ENCODE measurements around the gene PPP1R14C. TPM values are rescaled to one million over a fixed set of nuclear protein-coding genes. Genes with fewer than 3 reads are reported as not detected.

The PPP1R14C gene
- total RNA-seq, 1 experiment from 2014 or later, result not detected

DNA sequence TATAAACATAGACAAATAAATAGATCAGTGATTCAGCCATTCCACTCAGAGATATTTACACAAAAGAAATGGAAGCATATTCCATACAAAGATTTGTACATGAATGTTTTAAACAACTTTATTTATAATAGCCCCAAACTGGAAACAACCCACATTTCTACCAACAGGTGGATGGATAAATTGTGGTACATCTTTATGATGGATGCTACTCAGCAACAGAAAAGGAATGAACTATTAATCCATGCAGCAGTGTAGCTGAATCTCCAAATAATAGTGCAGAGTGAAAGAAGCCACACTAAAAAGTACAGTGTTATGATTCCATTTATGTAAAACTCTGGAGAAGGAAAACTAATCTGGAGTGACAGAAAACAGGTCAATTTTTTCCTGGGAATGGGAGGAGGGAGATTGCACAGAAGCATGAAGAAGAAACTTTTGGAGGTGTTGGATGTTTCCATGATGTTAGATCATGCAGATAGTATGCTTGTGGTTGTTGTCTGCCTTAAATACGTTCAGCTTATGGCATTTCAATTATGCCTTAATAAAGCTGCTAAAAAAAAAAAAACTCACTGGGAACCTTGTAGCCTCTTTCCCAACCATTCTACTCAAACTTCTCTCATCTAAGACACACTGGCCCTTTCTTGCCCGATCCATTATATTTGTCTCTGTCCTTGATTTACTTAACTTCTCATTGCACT is 100.9 kb downstream of the PPP1R14C start:
- no peak for DNase-seq (ENCODE audit: extremely low read depth, low read depth)

DNA sequence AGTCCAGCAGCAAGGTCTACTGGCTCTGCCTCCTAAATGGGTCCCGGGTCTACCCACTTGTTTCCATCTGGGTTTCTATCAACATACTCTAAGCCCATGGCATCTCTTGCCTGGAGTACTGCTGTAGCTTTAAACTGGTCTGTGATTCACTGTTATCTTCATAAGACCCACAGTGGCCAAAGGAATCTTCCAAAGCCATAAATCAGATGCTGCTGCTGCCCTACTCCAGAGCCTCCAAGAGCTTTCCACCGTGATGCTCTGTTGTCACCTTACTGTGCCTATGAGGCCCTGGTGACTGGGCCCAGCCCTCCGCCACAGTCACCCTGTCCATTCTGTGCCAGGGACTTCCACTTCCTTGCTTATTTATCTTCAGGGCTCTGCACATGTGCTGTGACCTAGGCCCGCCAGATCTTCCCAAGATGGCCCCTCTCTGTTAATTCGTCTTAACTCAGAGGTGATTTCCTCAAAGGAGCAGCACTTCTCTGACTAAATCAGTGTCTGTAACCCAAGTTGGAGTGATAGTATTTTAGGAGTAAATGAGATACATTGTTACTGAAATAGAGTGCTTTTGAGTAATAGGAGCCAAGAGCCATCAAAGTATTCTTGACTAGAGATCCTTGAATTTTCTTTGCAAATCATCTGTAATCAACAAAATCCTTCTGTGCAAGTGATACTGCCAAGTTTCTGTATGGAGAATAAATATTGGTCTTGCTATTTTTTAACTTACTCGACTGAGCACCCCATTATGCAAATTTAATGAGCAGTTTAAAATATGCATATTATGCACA is 102.5 kb downstream of the PPP1R14C start:
- no peak for DNase-seq (ENCODE audit: extremely low read depth, low read depth)

DNA sequence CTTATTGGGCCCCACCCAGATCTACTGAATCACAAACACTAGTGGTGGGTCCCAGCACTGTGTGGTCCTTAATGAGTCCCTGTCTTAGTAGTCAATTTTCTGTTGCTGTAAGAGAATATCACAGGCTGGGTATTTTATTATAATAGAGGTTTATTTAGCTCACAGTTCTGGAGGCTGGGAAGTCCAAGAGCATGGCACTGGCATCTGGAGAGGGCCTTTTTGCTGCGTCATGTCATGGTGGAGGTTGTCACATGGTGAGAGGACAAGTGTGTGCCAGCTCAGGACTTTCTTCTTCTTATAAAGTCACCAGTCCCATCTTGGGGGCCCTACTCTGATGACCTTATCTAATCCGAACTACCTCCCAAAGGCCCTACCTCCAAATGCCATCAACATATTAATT is 105.0 kb downstream of the PPP1R14C start:
- no peak for DNase-seq (ENCODE audit: extremely low read depth, low read depth)

DNA sequence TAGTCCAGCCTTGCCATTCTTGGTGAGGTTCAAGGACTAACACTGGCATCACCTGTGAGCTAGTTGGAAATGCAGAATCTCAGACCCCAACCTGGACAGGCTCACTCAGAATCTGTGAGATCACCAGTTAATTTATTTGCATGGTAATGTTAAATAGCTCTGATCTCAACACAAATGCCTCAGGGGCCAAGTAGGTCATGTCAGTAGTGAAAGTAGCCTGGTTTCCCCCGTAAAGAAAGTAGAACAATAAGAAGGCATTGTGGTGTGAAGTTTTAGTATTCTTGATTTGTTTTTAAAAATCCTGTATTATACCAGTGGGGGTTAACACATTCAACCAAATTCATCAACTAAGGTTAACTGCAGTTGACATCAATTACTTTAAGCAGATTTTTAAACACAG is 105.5 kb downstream of the PPP1R14C start:
- DNase-seq (ENCODE audit: extremely low read depth, low read depth), result no peak

DNA sequence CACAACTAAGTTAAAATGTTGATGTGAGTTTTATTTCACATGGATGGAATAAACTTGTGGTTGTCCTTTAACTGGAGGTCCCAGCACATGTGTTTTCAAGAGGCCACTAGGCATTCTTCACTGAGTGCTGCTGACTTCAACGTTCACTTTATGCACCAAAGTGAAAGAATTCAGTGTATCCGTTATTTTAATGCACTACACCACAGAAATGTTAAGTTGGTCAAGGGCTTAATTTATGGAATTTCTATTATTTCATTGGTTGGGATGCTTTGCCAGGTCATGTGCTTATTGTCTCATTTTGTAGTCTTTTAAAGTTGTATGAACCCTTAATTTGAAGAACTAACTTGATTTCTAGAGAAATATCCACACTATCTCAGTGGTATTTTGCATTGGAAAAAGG is 106.4 kb downstream of the PPP1R14C start:
- no peak for DNase-seq (ENCODE audit: extremely low read depth, low read depth)

DNA sequence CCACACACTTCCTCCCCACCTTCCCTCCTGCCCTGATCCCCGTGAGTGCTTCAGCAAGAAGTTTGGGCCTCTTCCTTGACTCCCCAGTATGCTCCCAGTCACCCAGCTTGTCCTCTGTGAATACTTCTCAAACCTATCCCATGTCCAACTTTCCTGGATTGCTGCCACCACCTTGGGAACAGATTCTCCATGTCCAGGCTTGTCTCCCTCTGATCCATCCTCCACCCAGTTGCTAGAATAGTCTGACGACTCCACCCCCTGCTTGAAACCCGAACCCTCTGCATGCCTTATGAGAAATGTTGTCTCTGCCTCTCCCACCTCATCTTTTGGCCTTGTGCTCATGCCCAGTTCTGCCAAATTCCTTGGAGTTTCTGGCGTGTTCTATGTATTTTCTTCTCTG is 108.0 kb downstream of the PPP1R14C start:
- DNase-seq (ENCODE audit: extremely low read depth, low read depth), result no peak

DNA sequence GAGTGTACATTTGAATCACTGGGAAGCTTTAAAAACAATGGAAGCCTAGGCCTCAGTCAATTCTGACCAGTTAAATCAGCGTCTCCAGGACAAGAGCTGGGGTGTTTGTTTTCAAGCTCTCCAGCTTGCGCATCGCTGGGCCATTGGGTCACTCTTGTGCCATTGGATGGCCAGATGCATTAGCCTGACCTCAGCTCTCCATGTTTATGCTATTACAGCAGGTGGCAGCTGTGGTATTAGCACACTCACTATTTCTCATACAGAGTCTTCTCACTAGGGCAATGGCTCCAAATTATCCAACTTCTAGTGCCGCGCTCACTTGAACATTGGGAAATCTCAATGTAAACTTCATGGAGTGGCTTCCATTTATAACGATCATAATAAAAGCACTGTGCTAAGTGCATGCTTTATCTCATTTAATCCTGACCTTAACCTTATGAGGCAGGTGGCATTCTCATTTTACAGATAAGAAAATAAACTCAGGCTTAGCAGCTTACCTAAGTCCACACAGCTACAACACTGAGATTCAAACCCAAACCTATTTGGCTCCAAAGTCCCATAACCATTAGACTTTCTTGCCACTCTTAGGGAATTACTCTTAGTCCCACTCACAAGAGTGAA is 108.8 kb downstream of the PPP1R14C start:
- DNase-seq (ENCODE audit: extremely low read depth, low read depth), result no peak

DNA sequence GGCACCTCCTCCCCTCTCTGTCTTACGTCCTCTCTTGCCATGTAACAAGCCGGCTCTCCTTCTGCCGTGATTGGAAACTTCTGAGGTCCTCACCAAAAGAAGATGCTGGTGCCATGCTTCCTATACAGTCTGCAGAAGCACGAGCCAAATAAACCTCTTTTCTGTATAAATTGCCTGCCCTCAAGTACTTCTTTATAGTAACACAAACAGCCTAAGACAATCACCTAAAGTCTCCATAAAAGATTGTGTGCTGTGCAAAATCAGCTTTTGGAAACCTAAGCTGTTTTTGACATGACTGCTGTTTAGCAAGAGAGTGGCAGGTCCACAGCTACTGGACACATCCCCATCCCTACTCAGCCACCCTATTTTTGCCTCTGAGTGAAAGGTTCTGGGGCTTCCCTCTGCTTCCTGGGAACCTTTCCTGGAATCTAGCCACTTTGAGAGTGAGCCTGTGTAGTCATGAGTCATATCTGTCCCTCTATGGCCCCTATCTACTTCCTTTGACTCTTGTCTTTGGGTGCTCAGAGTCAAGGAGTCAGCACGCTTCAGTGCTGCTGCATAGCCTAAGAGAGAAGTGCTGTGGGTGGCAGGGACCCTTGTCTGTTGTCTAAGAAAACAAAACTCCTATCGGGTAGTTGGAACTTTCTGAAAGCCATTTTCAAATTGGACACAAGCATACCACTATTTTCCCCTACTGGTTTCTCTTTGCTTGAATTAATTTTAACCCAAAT is 110.0 kb downstream of the PPP1R14C start:
- no peak for DNase-seq (ENCODE audit: extremely low read depth, low read depth)

DNA sequence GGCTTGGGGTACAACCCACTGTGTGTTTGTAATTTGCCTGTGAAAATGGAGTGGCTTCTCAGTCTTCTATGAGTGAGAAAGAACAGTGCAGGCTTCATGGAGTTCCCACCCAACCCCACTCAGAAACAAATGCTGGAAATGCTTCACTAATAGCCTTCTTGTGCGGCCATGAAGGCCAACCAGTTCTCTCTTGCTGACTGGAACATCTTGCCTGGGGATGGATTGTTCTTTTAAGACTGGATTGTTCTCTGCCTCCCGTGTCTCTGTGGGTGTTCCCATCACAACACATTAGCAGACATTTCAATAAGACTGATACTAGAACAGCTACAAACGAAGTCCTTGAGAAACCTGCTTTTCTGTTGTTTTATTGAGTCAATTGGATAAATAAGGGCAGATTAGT is 110.6 kb downstream of the PPP1R14C start:
- no peak for DNase-seq (ENCODE audit: extremely low read depth, low read depth)

DNA sequence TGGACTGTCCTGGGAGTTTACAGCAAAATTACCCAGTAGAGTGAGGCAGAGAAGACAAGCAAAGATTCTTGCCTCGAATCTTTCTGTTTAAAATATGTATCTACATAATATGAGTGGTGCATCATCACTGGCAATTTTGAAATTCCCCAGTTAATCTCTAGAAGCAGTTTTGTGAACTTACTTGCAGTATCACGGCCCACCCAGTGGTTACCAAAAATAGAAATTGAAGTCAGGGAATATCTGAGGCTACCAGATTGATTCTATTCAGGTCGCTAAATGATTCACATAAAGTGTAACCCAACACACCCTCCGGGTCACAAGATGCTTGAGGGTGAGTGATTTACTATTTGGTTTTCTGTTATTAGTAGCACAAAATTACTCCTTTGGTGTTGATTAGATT is 111.9 kb downstream of the PPP1R14C start:
- no peak for DNase-seq (ENCODE audit: extremely low read depth, low read depth)

DNA sequence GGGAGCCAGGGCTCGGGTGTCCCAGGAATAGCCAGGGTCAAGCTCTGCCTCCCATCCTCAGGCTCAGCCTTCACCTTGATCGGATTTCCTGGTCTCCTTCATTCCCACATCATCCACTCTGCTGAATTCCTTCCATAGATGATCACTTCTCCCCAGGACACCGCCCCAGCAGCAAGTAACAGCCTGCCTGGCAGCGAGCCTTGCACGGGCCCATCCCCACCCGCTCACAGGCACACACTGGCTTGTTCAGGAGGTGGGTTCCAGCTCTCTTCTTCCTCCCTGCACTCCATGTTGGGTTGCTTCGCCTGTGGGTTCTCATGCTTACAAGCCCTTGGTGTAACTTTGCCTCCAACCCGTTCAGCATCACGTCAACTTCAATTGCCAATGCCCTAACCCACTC is 113.0 kb downstream of the PPP1R14C start:
- no peak for DNase-seq (ENCODE audit: extremely low read depth, low read depth)

DNA sequence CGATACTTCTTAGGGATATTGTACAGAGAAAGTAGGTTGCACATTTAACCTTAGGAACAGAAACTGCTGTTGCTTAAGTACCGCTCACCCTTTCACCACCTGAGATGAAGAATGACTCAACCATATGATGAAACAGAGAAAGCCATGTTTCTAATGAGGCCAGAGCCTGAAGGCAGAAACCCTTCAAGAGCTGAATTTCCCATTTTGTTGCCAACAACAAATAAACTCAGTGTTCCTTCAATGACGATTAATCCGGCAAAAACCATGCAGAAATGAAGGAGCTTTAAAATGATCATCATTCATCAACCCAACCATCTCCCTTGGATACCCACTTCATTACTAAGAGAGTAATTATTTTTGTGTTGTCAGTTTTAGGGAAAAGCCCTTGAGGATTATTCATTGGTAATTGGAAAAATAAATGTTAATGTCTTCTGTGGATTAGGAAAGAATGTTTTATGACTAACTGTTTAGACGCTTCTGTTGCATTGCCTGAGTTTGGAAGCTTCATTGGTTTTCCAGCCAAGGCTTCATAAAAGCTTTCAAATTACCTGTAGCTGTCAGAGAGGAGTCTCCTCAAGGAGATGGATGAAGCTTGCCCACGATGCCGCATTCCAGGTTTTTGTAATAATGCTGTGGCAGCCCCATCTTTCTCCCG is 113.9 kb downstream of the PPP1R14C start:
- DNase-seq (ENCODE audit: extremely low read depth, low read depth), result no peak

DNA sequence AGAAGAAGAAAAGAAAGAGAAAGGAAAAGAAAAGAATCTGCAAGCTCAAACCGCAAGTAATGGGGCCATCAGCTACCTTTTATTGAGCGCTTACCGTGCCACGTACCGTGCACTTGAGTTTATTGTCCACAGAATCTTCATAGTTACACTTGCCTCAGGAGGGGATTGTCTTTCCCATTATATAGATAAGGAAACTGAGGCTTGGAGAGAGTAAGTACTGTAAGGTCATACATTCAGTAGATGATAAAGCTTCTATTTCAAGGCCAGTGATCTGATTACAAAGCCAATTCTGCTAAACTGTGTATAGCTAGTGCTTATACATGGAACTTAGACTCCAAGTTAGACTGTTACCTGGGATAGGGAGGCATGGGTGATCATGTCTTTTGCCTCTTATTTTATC is 115.5 kb downstream of the PPP1R14C start:
- DNase-seq (ENCODE audit: extremely low read depth, low read depth), result no peak

DNA sequence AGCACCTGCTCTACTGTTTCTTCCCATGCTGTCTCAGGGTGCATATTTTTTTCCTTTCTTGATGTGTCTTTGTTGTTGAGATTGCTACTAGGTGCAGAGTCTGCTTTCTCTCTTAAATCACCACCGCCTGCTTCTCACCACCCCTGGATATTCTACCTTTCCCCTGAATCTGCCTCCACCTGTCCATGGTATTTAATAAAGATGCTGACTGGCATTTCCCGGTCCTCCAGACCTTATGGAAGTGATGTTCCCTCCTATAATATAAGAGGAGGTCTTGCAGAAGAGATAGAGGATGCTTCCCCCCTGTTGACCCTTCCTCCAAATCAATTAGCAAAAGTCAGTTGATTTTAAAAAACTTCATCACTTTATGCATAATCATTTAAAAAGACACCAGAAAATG is 118.1 kb downstream of the PPP1R14C start:
- DNase-seq (ENCODE audit: extremely low read depth, low read depth), result no peak

DNA sequence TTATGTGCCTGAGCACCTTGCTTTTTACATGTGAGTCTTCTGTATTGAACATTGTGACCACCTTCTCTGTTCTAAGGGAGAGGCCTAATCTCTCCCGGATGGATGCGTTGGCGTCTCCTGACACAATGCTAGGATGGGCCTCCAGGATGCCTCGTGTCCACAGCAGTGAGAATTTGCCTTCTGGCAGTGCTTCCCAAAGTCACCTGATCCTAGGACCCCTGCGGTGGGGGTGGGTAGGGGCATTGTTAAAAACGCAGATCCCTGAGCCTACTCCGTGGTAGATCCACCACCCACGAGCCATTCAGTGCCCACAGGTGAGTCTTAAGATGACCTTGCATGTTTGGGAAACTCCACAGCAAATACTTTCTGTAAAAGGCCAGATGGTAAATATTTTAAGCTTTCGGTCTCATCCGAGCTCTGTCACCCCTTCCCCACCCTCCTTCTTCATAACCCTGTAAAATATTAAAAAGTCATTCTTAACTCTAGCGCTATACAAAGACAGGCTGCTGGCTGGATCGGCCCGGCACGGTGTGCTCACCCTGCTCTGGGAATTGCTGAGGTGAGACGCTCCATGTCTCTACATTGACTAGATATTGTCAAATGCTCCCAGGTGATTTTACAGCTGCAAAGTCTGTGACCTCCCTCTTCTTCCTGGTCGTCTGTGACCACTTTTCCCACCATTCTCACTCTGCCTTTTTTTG is 119.3 kb downstream of the PPP1R14C start:
- DNase-seq (ENCODE audit: extremely low read depth, low read depth), result no peak

DNA sequence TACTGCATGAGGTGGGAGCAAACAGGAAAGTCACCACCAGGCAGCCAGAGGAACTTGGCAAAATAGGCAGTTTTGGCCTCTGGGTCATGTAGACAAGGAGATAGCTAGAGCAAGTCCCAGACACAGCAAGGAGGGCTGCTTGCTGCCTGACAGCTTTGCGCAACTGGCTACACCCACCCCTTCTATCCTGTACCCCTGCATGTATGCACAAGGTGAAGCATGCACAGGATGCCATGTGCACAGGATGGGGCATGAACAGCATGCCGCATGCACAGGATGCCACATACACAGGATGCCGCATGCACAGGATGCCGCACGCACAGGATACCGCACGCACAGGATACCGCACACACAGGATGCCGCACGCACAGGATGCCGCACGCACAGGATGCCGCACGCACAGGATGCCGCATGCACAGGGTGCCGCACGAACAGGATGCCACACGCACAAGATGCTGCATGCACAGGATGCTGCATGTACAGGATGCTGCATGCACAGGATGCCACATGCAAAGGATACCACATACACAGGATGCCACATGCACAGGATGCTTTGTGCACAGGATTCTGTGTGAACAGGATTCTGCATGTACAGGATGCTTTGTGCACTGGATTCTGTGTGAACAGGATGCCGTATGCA is 121.0 kb downstream of the PPP1R14C start:
- no peak for DNase-seq (ENCODE audit: extremely low read depth, low read depth)

DNA sequence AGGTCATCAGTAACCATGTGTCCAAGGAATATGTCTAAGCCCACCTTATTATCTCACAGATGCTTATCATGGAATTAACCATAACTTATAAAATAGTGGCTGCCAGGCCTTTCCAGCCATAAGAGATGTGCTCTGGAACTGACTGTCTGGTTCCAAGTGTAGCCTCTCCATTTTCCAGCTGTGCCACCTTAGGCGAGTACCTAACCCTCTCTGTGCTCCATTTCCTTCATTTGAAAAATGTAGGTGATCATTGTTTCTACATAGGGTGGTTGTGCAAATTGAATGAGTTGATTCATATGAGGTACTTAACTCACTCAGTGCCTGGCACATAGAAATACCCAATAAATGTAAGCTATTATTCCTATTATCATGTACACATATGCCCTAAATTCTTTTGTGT is 123.5 kb downstream of the PPP1R14C start:
- DNase-seq (ENCODE audit: extremely low read depth, low read depth), result no peak

DNA sequence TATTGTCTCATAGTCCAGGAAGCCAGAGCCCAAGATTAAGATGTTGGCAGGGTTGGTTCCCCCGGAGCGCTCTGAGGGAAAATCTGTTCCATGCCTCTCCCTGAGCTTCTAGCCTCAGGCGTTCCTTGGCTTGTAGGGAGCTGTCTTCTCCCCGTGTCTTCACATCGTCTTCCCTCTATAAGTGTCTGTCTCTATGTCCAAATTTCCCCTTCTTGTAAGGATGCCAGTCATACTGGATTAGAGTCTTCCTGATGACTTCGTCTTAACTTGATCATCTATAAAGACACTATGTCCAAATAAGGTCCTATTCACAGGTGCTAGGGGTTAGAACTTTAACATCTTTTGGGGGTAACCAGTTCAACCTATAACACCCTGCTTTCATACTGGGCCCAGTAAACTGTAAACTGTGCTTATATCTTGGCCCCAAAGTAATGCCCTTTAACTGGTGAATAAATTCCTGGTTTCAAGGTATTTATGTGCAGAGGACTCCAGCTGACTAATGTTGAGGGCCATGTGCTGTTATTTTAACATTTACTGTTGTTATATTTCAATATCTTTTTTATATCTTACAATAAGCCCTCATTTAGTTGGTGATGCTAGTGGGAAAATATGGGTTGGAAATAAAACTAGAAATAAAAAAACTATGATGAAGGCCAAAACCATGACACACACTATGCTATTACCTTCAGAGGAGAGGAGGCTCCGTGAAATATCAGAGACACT is 124.3 kb downstream of the PPP1R14C start:
- DNase-seq (ENCODE audit: extremely low read depth, low read depth), result no peak

All from NCI-H460 (cell line).